K562 (cell line): ENCODE results near the gene PCDH9. TPM values are rescaled to one million over a fixed set of nuclear protein-coding genes. Genes with fewer than 3 reads are reported as not detected.

ENCODE experiments used
- ATAC-seq: fragments of 200-7000 bp; cut with Tn5 transposase; 3 replicates; pipeline ENCODE4 v1.9.1; 2020; ENCODE audit warnings: moderate library complexity
- BruUV-seq: library from RNA; stranded (reverse); fragments of 400-500 nt; replicated peaks from 2 replicates; lab custom pipeline; 2021; lab: Mats Ljungman, UMichigan
- CTCF ChIA-PET: fragments of 300-600 bp; formaldehyde crosslinking; extraction: SDS; loops from one replicate; lab custom pipeline; 2021; ENCODE audit warnings: low intra/inter-chr PET ratio; lab: Yijun Ruan, JAX
- POLR2A ChIA-PET: fragments of 300-600, 350-650 bp; sonication (Branson Sonifier 250); formaldehyde crosslinking; extraction: SDS; loops from one replicate; lab custom pipeline; 2021; ENCODE audit warnings: antibody characterized with exemption, inconsistent platforms; lab: Yijun Ruan, JAX
- DNase-seq, 4 experiments: peaks; one replicate each; pipeline versions ENCODE4 v3.0.0 to v3.0.0-alpha.2; 2011 to 2018; ENCODE audit warnings: low spot score in 3 of 4, mixed read lengths in 3 of 4; ENCODE audit errors: extremely low read depth in 1 of 4
- FAIRE-seq: peaks from 2 replicates; lab custom pipeline; 2011; peaks lifted over from hg19 to GRCh38; lab: Jason Lieb, UNC
- H2AFZ ChIP-seq: 2 replicates; pipeline ENCODE4 v1.6.0; 2011; ENCODE audit warnings: low read depth, low read length, control low read depth, inconsistent platforms
- H3K27ac ChIP-seq: fragments of 200-600 bp; 3 replicates; pipeline ENCODE4 v1.8.0; 2011; ENCODE audit warnings: low read depth, mild to moderate bottlenecking, control low read depth, inconsistent platforms, low read length, moderate library complexity, mixed read lengths; ENCODE audit errors: extremely low read depth
- H3K27me3 ChIP-seq, 2 experiments: fragments of 300-600 bp in 1 of 2; 2 replicates in 1 of 2; 3 replicates in 1 of 2; pipeline versions ENCODE4 v1.6.0 to v1.8.0; 2011; ENCODE audit warnings: inconsistent platforms in 2 of 2, low read length in 2 of 2, mild to moderate bottlenecking in 1 of 2, mixed read lengths in 1 of 2, moderate library complexity in 1 of 2; ENCODE audit not compliant: control insufficient read depth in 2 of 2, insufficient read depth in 2 of 2
- H3K36me3 ChIP-seq: fragments of 300-600 bp; 3 replicates; pipeline ENCODE4 v1.8.0; 2011; ENCODE audit warnings: mild to moderate bottlenecking, low read length, inconsistent platforms; ENCODE audit not compliant: control insufficient read depth, insufficient read depth
- H3K4me1 ChIP-seq, 2 experiments: fragments of 200-600 bp in 1 of 2; replicated peaks in 1 of 2; 2 replicates in 1 of 2; 3 replicates in 1 of 2; pipeline versions ENCODE4 v1.5.1 to v1.8.0; 2011; ENCODE audit warnings: inconsistent platforms in 2 of 2, low read length in 2 of 2, mild to moderate bottlenecking in 1 of 2, mixed read lengths in 1 of 2, moderate library complexity in 1 of 2; ENCODE audit not compliant: control insufficient read depth in 2 of 2, insufficient read depth in 2 of 2
- H3K4me2 ChIP-seq: 2 replicates; pipeline ENCODE4 v1.6.1; 2011; ENCODE audit warnings: low read length, control low read depth, inconsistent platforms, mixed read lengths; ENCODE audit not compliant: insufficient read depth
- H3K4me3 ChIP-seq: fragments of 200-600 bp; sonication (generic), shearing (Covaris generic); 2 replicates; pipeline ENCODE4 v1.5.1; 2016; ENCODE audit warnings: control low read depth, inconsistent platforms
- H3K79me2 ChIP-seq: fragments of 200-600 bp; 3 replicates; pipeline ENCODE4 v1.8.0; 2011; ENCODE audit warnings: low read length, inconsistent platforms; ENCODE audit not compliant: control insufficient read depth, insufficient read depth
- H3K9ac ChIP-seq, 2 experiments: 2 replicates each; pipeline versions ENCODE4 v1.6.0 to v1.6.1; 2011; ENCODE audit warnings: low read depth in 2 of 2, low read length in 2 of 2, control low read depth in 1 of 2, inconsistent platforms in 1 of 2, mild to moderate bottlenecking in 1 of 2, mixed read lengths in 1 of 2; ENCODE audit not compliant: insufficient read depth in 1 of 2
- H3K9me1 ChIP-seq: one replicate; pipeline ENCODE4 v1.6.0; 2011; ENCODE audit warnings: inconsistent platforms, mild to moderate bottlenecking, low read length, moderate library complexity; ENCODE audit not compliant: control insufficient read depth, insufficient read depth
- H3K9me3 ChIP-seq: replicated peaks from 2 replicates; pipeline ENCODE4 v1.5.1; 2011; ENCODE audit warnings: low read depth, low read length, inconsistent platforms; ENCODE audit not compliant: control insufficient read depth, insufficient read depth
- H4K20me1 ChIP-seq: replicated peaks from 2 replicates; pipeline ENCODE4 v1.6.1; 2011; ENCODE audit warnings: low read length, inconsistent platforms, mixed read lengths; ENCODE audit not compliant: control insufficient read depth, insufficient read depth
- CBFA2T3 ChIP-seq: fragments of 450-650 bp; IDR thresholded peaks from 2 replicates; pipeline ENCODE4 v1.6.1; 2017
- DDX20 ChIP-seq: fragments of 450-650 bp; IDR thresholded peaks from 2 replicates; pipeline ENCODE4 v1.6.1; 2016; ENCODE audit warnings: missing genetic modification characterization, low read depth, mild to moderate bottlenecking, missing compliant biosample characterization, moderate library complexity
- HDAC6 ChIP-seq: IDR thresholded peaks from 2 replicates; pipeline ENCODE4 v1.6.1; 2012; ENCODE audit warnings: low read depth, mild to moderate bottlenecking, control low read depth, inconsistent platforms, low read length, moderate library complexity
- ILK ChIP-seq: fragments of 450-650 bp; IDR thresholded peaks from 2 replicates; pipeline ENCODE4 v1.6.1; 2016; ENCODE audit warnings: missing genetic modification characterization, low read depth, mild to moderate bottlenecking, missing compliant biosample characterization, moderate library complexity, borderline replicate concordance
- KLF13 ChIP-seq: fragments of 450-650 bp; IDR thresholded peaks from 2 replicates; pipeline ENCODE4 v1.6.1; 2016; ENCODE audit warnings: missing genetic modification characterization, low read depth, mild to moderate bottlenecking, missing compliant biosample characterization, moderate library complexity, borderline replicate concordance
- MEIS2 ChIP-seq: fragments of 450-650 bp; IDR thresholded peaks from 2 replicates; pipeline ENCODE4 v1.6.1; 2014; ENCODE audit warnings: mild to moderate bottlenecking; ENCODE audit not compliant: partially characterized antibody
- NR1H2 ChIP-seq: sonication (generic); formaldehyde crosslinking; IDR thresholded peaks from 2 replicates; pipeline ENCODE4 v1.4.0; 2020; ENCODE audit warnings: mild to moderate bottlenecking, missing genetic modification reagents
- SMAD4 ChIP-seq: fragments of 250-450 bp; sonication (Bioruptor Pico); conservative IDR thresholded peaks from 2 replicates; pipeline ENCODE4 v1.8.0; 2021; ENCODE audit warnings: inconsistent platforms, mild to moderate bottlenecking, moderate library complexity
- STAT5A ChIP-seq: IDR thresholded peaks from 2 replicates; pipeline ENCODE4 v1.6.1; 2012; ENCODE audit warnings: low read length, inconsistent platforms, borderline replicate concordance
- TRIM24 ChIP-seq, 2 experiments: fragments of 450-650 bp; IDR thresholded peaks; 2 replicates each; pipeline ENCODE4 v1.6.1; 2016
- ZNF124 ChIP-seq: sonication (generic); formaldehyde crosslinking; IDR thresholded peaks from 2 replicates; pipeline ENCODE4 v1.8.1; 2022; ENCODE audit warnings: missing genetic modification reagents
- ZZZ3 ChIP-seq: fragments of 450-650 bp; IDR thresholded peaks from 2 replicates; pipeline ENCODE4 v1.6.1; 2016; ENCODE audit warnings: antibody characterized with exemption, mild to moderate bottlenecking, moderate library complexity
- WGBS: fragments of 100-300 bp; shearing (Covaris generic); methylation state at CpG from one replicate; pipeline ENCODE4 v1.1.6; 2016; ENCODE audit warnings: low coverage, mixed read lengths; ENCODE audit not compliant: insufficient coverage; ENCODE audit errors: missing lambda C conversion rate; 5-methylcytosine and 5-hydroxymethylcytosine counted together
- in situ Hi-C: fragments of 300-500 bp; cut with MboI; formaldehyde crosslinking; loops from 4 replicates; pipeline ENCODE4 v1.15.0; 2018; ENCODE audit warnings: inconsistent platforms, mixed read lengths
- intact Hi-C: fragments of 100-400 bp; cut with micrococcal nuclease; formaldehyde crosslinking; loops from 2 replicates; pipeline ENCODE4 v1.14.2; 2022
- polyA plus RNA-seq, 8 experiments: library from polyadenylated mRNA; depleted of rRNA in 4 of 8; stranded (reverse) in 5 of 8; unstranded in 3 of 8; fragments of >200 nt; fragmentation: Nextera tagmentation in 2 of 8; fragmentation: Illumina TruSeq in 1 of 8; extraction: Ambion mirVana in 2 of 8; extraction: Trizol in 1 of 8; gene quantifications; 2 replicates each; pipeline versions ENCODE4 v1.2.1 to v1.2.3, GENCODE V29; 2011 to 2014; ENCODE audit warnings: inconsistent platforms in 1 of 8, missing spikeins in 1 of 8
- total RNA-seq, 7 experiments: library from RNA; depleted of rRNA in 6 of 7; stranded (reverse); fragments of >200 nt in 6 of 7; fragmentation: Illumina TruSeq in 2 of 7; extraction: Trizol in 2 of 7; gene quantifications; 2 replicates each; pipeline versions ENCODE4 v1.2.1 to v1.2.3, GENCODE V29; 2011 to 2021; ENCODE audit warnings: low replicate concordance in 1 of 7
- TF ChIP-seq, protein P1 (sequence below): sonication (generic); formaldehyde crosslinking; IDR thresholded peaks from 2 replicates; pipeline ENCODE4 v1.8.0; 2022; ENCODE audit warnings: mild to moderate bottlenecking, missing genetic modification reagents
- TF ChIP-seq, protein P2 (sequence below): fragments of 450-650 bp; IDR thresholded peaks from 2 replicates; pipeline ENCODE4 v1.6.1; 2018; ENCODE audit warnings: mild to moderate bottlenecking, low read depth; ENCODE audit not compliant: partially characterized antibody
- TF ChIP-seq, protein P3 (sequence below): IDR thresholded peaks from 3 replicates; pipeline ENCODE4 v1.6.1; 2011; ENCODE audit warnings: borderline replicate concordance, mild to moderate bottlenecking; ENCODE audit not compliant: insufficient read length, insufficient read depth
- TF ChIP-seq, protein P4 (sequence below): IDR thresholded peaks from 2 replicates; pipeline ENCODE4 v1.6.1; 2012; ENCODE audit warnings: low read depth, low read length, improper control_type of control experiment, borderline replicate concordance
- TF ChIP-seq, protein P5 (sequence below): sonication (generic); formaldehyde crosslinking; IDR thresholded peaks from 2 replicates; pipeline ENCODE4 v1.9.0; 2022; ENCODE audit warnings: mild to moderate bottlenecking, missing genetic modification reagents

The PCDH9 gene
- total and polyA plus RNA-seq, 9 of the 15 experiments (the other 6 are each of a cell fraction or from before 2014, with no cell fraction given): 1.1 to 6.7 (median 4.9) TPM

DNA sequence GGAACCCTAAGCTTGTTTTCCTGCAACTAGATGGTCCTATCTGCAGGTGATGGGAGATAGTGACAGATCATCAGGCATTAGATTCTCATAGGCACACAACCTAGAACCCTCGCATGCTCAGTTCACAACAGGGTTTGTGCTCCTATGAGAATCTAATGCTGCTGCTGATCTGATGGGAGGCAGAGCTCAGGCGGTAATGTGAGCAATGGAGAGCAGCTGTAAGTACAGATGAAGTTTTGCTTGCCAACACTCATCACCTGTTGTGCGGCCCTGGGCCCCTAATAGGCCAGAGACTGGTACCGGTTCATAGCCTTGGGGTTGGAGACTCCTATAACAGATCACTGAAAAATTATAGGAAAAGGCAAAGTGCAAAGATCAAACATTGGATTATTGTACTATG lies 267.2 kb downstream of the PCDH9 start:
- no peak for FAIRE-seq
- WGBS: 69% methylated on average over 4 of the region's 4 CpGs
- Histone ChIP-seq H3K4me1 (no peaks in the 10 kb centered on the region), H4K20me1 (no peaks in the 10 kb centered on the region), H3K9me1 (no peaks in the 10 kb centered on the region), H2AFZ (no peak overlapping the region), H3K4me3 (no peak overlapping the region), H3K27me3 (no peaks in the 10 kb centered on the region), H3K79me2 (no peaks in the 10 kb centered on the region), H3K9ac (no peak overlapping the region), H3K4me2 (no peak overlapping the region), H3K9me3 (no peaks in the 10 kb centered on the region), H3K27ac (no peak overlapping the region), H3K36me3 (no peaks in the 10 kb centered on the region)
- ChIA-PET CTCF (no interaction called here), POLR2A (no interaction called here)
- ATAC-seq: no peak
- in situ Hi-C loops (no loop called here), intact Hi-C loops (no loop called here)
- DNase-seq: no peak
- BruUV-seq: no TSS peak
- no peak for TF ChIP-seq HDAC6
- TF ChIP-seq KLF13: no peak
- no peak for TF ChIP-seq STAT5A
- no peak for TF ChIP-seq DDX20 (tag)
- no peak for TF ChIP-seq ZNF124 (CRISPR knock-in tag)
- TF ChIP-seq, protein P1, sequence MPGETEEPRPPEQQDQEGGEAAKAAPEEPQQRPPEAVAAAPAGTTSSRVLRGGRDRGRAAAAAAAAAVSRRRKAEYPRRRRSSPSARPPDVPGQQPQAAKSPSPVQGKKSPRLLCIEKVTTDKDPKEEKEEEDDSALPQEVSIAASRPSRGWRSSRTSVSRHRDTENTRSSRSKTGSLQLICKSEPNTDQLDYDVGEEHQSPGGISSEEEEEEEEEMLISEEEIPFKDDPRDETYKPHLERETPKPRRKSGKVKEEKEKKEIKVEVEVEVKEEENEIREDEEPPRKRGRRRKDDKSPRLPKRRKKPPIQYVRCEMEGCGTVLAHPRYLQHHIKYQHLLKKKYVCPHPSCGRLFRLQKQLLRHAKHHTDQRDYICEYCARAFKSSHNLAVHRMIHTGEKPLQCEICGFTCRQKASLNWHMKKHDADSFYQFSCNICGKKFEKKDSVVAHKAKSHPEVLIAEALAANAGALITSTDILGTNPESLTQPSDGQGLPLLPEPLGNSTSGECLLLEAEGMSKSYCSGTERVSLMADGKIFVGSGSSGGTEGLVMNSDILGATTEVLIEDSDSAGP (CRISPR knock-in tag): no peak
- no peak for TF ChIP-seq TRIM24 (IDR thresholded peaks at IDR 0.05)
- TF ChIP-seq NR1H2 (CRISPR knock-in tag): no peak
- TF ChIP-seq, protein P2, sequence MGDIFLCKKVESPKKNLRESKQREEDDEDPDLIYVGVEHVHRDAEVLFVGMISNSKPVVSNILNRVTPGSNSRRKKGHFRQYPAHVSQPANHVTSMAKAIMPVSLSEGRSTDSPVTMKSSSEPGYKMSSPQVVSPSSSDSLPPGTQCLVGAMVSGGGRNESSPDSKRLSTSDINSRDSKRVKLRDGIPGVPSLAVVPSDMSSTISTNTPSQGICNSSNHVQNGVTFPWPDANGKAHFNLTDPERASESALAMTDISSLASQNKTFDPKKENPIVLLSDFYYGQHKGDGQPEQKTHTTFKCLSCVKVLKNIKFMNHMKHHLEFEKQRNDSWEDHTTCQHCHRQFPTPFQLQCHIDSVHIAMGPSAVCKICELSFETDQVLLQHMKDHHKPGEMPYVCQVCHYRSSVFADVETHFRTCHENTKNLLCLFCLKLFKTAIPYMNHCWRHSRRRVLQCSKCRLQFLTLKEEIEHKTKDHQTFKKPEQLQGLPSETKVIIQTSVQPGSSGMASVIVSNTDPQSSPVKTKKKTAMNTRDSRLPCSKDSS: no peak
- no peak for TF ChIP-seq SMAD4 (CRISPR knock-in tag)
- no peak for TF ChIP-seq ILK (tag)
- TF ChIP-seq, protein P3, sequence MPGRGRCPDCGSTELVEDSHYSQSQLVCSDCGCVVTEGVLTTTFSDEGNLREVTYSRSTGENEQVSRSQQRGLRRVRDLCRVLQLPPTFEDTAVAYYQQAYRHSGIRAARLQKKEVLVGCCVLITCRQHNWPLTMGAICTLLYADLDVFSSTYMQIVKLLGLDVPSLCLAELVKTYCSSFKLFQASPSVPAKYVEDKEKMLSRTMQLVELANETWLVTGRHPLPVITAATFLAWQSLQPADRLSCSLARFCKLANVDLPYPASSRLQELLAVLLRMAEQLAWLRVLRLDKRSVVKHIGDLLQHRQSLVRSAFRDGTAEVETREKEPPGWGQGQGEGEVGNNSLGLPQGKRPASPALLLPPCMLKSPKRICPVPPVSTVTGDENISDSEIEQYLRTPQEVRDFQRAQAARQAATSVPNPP: no peak
- no peak for TF ChIP-seq ZZZ3
- TF ChIP-seq, protein P4, sequence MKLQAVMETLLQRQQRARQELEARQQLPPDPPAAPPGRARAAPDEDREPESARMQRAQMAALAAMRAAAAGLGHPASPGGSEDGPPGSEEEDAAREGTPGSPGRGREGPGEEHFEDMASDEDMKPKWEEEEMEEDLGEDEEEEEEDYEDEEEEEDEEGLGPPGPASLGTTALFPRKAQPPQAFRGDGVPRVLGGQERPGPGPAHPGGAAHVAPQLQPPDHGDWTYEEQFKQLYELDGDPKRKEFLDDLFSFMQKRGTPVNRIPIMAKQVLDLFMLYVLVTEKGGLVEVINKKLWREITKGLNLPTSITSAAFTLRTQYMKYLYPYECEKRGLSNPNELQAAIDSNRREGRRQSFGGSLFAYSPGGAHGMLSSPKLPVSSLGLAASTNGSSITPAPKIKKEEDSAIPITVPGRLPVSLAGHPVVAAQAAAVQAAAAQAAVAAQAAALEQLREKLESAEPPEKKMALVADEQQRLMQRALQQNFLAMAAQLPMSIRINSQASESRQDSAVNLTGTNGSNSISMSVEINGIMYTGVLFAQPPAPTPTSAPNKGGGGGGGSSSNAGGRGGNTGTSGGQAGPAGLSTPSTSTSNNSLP: no peak
- no peak for TF ChIP-seq CBFA2T3
- TF ChIP-seq MEIS2: no peak
- TF ChIP-seq, protein P5, sequence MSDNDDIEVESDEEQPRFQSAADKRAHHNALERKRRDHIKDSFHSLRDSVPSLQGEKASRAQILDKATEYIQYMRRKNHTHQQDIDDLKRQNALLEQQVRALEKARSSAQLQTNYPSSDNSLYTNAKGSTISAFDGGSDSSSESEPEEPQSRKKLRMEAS: no peak
